HG03159 (cell line): ENCODE data around the gene LRP6.
"Not testable (repeated sequence)": the region's sequence is repeated elsewhere in the genome, so short reads cannot be mapped to it uniquely, and the experiment has no call there.

Experiments used
- ATAC-seq: cut with Tn5 transposase; IDR thresholded peaks from one replicate; pipeline ENCODE4 v1.9.1; 2021; ENCODE audit warnings: mild to moderate bottlenecking, moderate library complexity; ENCODE audit not compliant: unreplicated experiment

LRP6 gene

GRCh38 chr12:12182703-12183365 is 84.0 kb downstream of the LRP6 start:
- no peak for ATAC-seq

- no peak for ATAC-seq
Observed at GRCh38 chr12:12181511-12181910, 85.3 kb downstream of the LRP6 start.

- ATAC-seq: no peak
Observed at GRCh38 chr12:12180575-12180974, 86.3 kb downstream of the LRP6 start.

- no peak for ATAC-seq
Observed at GRCh38 chr12:12180136-12180535, 86.7 kb downstream of the LRP6 start.

- ATAC-seq: no peak
Observed at GRCh38 chr12:12178559-12178958, 88.3 kb downstream of the LRP6 start.

GRCh38 chr12:12176402-12176801 is 90.4 kb downstream of the LRP6 start:
- peak; percentile 57 for ATAC-seq

- ATAC-seq: peak; percentile 84
Observed at GRCh38 chr12:12171991-12172511, 94.8 kb downstream of the LRP6 start.

GRCh38 chr12:12167847-12168246 is 99.0 kb downstream of the LRP6 start:
- ATAC-seq: no peak

GRCh38 chr12:12166751-12167150 is 100.1 kb downstream of the LRP6 start:
- ATAC-seq: no peak

- no peak for ATAC-seq
Observed at GRCh38 chr12:12159988-12160387, 106.9 kb downstream of the LRP6 start.

- no peak for ATAC-seq
Observed at GRCh38 chr12:12158858-12159257, 108.0 kb downstream of the LRP6 start.

GRCh38 chr12:12157424-12157823 is 109.4 kb downstream of the LRP6 start:
- ATAC-seq: no peak

GRCh38 chr12:12156828-12157227 is 110.0 kb downstream of the LRP6 start:
- no peak for ATAC-seq

GRCh38 chr12:12156116-12156515 is 110.7 kb downstream of the LRP6 start:
- ATAC-seq: no peak

- ATAC-seq: no peak
Observed at GRCh38 chr12:12153596-12153995, 113.2 kb downstream of the LRP6 start.

GRCh38 chr12:12147111-12147510 is 119.7 kb downstream of the LRP6 start:
- no peak for ATAC-seq

GRCh38 chr12:12144531-12144930 is 122.3 kb downstream of the LRP6 start:
- ATAC-seq: not testable (repeated sequence)

- ATAC-seq: no peak
Observed at GRCh38 chr12:12141000-12141399, 125.8 kb downstream of the LRP6 start.

GRCh38 chr12:12138203-12139154 is 128.4 kb downstream of the LRP6 start:
- no peak for ATAC-seq

- ATAC-seq: no peak
Observed at GRCh38 chr12:12133785-12134184, 133.1 kb downstream of the LRP6 start.

- no peak for ATAC-seq
Observed at GRCh38 chr12:12133259-12133658, 133.6 kb downstream of the LRP6 start.

GRCh38 chr12:12128670-12129069 is 138.2 kb downstream of the LRP6 start:
- no peak for ATAC-seq
